Lower lobe of right lung (tissue), 2 donors: Measurements from ENCODE around the gene EPS15. TPM values are rescaled to one million over a fixed set of nuclear protein-coding genes. Genes with fewer than 3 reads are reported as not detected.

ENCODE experiments used
- ATAC-seq, 2 donors: fragments of 200-7000 bp; cut with Tn5 transposase; one replicate each; pipeline ENCODE4 v1.9.1; 2020 to 2022; ENCODE audit warnings: mild to moderate bottlenecking in 2 of 2, moderate library complexity in 2 of 2
- DNase-seq: peaks from one replicate; pipeline ENCODE4 v3.0.0-alpha.2; 2020
- H3K27ac ChIP-seq: fragments of 200-600 bp; one replicate; pipeline ENCODE4 v1.8.0; 2022
- H3K27me3 ChIP-seq: fragments of 200-600 bp; one replicate; pipeline ENCODE4 v1.8.0; 2022; ENCODE audit warnings: low read depth
- H3K36me3 ChIP-seq: fragments of 200-600 bp; one replicate; pipeline ENCODE4 v1.8.0; 2022; ENCODE audit warnings: mild to moderate bottlenecking
- H3K4me1 ChIP-seq: fragments of 200-600 bp; one replicate; pipeline ENCODE4 v1.8.0; 2022
- H3K4me3 ChIP-seq: fragments of 200-600 bp; one replicate; pipeline ENCODE4 v1.8.0; 2022; ENCODE audit warnings: mild to moderate bottlenecking
- H3K9me3 ChIP-seq: fragments of 200-600 bp; one replicate; pipeline ENCODE4 v1.8.0; 2022
- intact Hi-C: fragments of 100-400 bp; cut with DNase I; formaldehyde crosslinking; loops from one replicate; pipeline ENCODE4 v1.11.0; 2022
- total RNA-seq: library from RNA; stranded (reverse); fragmentation: NEBNext Ultra II Directional; extraction: Animal tissue kit (Norgen Biotek cat#: 25700); gene quantifications from one replicate; pipeline ENCODE4 v1.2.1, GENCODE V29; 2021
- TF ChIP-seq, protein P1 (sequence below): fragments of 200-600 bp; IDR thresholded peaks from one replicate; pipeline ENCODE4 v1.8.0; 2022; ENCODE audit warnings: antibody characterized with exemption, mild to moderate bottlenecking
- donor health status: DM: no; HTN: yes; CAD: no; lungs with severe emphysema.

EPS15 gene
- total RNA-seq, 1 donor from 2014 or later = 90.2 TPM

GRCh38 chr1:51344602-51345299 is 174.3 kb downstream of the EPS15 start:
- ATAC-seq (peak; percentile 89 to 94), DNase-seq (peak; percentile 75)
- no peaks in the 10 kb centered on the region for H3K9me3 ChIP-seq
- TF ChIP-seq, protein P1, sequence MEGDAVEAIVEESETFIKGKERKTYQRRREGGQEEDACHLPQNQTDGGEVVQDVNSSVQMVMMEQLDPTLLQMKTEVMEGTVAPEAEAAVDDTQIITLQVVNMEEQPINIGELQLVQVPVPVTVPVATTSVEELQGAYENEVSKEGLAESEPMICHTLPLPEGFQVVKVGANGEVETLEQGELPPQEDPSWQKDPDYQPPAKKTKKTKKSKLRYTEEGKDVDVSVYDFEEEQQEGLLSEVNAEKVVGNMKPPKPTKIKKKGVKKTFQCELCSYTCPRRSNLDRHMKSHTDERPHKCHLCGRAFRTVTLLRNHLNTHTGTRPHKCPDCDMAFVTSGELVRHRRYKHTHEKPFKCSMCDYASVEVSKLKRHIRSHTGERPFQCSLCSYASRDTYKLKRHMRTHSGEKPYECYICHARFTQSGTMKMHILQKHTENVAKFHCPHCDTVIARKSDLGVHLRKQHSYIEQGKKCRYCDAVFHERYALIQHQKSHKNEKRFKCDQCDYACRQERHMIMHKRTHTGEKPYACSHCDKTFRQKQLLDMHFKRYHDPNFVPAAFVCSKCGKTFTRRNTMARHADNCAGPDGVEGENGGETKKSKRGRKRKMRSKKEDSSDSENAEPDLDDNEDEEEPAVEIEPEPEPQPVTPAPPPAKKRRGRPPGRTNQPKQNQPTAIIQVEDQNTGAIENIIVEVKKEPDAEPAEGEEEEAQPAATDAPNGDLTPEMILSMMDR = peak; percentile 24
- peaks cover 31% of the 10 kb centered on the region for H3K27me3 ChIP-seq
- H3K4me3 ChIP-seq = peak overlapping the region; percentile 50
- peaks cover 6% of the 10 kb centered on the region for H3K4me1 ChIP-seq
- H3K27ac ChIP-seq = peak overlapping the region; percentile 53
- intact Hi-C loops = no loop called here
- H3K36me3 ChIP-seq = no peaks in the 10 kb centered on the region

- H3K27ac ChIP-seq = no peak overlapping the region
- intact Hi-C loops = no loop called here
- peaks cover 6% of the 10 kb centered on the region for H3K4me1 ChIP-seq
- H3K27me3 ChIP-seq = peaks cover 31% of the 10 kb centered on the region
- ATAC-seq (no peak), DNase-seq (no peak)
- H3K4me3 ChIP-seq = peak overlapping the region; percentile 50
- no peaks in the 10 kb centered on the region for H3K9me3 ChIP-seq
- TF ChIP-seq, protein P1 = no peak
- no peaks in the 10 kb centered on the region for H3K36me3 ChIP-seq
Observed at GRCh38 chr1:51344276-51344601, 174.8 kb downstream of the EPS15 start.

GRCh38 chr1:51343624-51344023 is 175.4 kb downstream of the EPS15 start:
- no peak for ATAC-seq
- Histone ChIP-seq H3K4me1 (peaks cover 6% of the 10 kb centered on the region), H3K27me3 (peaks cover 31% of the 10 kb centered on the region), H3K36me3 (no peaks in the 10 kb centered on the region), H3K27ac (no peak overlapping the region), H3K4me3 (no peak overlapping the region), H3K9me3 (no peaks in the 10 kb centered on the region)
- intact Hi-C loops = no loop called here
- TF ChIP-seq, protein P1 = no peak
- DNase-seq = no peak

DNA sequence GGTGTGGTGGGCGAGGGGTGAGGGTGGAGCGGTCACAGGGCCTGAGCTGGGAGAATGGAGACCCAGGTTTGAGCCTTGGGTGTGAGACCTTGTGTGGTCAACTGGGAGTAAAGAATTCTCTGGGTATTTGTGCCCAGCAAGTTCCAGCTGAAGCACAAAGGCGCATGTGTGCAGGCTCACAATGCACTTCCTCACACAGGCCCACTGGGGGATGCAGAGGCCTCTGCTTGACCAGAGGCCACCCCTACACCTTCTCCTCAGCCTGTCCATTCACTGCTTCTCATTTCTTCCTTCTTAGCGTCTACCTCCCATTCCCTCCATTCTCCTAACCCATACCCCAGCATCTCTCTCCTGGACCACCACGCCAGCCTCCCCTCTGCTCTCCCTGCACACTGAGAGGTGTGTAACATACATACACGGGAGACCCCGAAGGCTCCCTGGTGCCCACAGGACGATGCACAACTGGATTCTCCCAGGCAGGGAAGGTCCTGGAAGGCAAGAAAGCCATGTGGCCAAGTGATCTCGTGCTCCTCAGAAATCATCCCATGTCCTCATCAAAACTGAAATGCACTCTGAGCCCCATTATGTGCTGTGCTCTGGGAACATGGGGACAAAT is 176.4 kb downstream of the EPS15 start:
- no peaks in the 10 kb centered on the region for H3K36me3 ChIP-seq
- DNase-seq = no peak
- intact Hi-C loops = no loop called here
- H3K9me3 ChIP-seq = no peaks in the 10 kb centered on the region
- H3K27me3 ChIP-seq = peaks cover 31% of the 10 kb centered on the region
- peaks cover 6% of the 10 kb centered on the region for H3K4me1 ChIP-seq
- H3K4me3 ChIP-seq = no peak overlapping the region
- ATAC-seq = no peak
- H3K27ac ChIP-seq = no peak overlapping the region
- TF ChIP-seq, protein P1 = no peak

GRCh38 chr1:51341876-51342496 is 177.1 kb downstream of the EPS15 start:
- no peak for ATAC-seq
- no peaks in the 10 kb centered on the region for H3K9me3 ChIP-seq

More at GRCh38 chr1:51341876-51342496, 177.1 kb downstream of the EPS15 start:
- Histone ChIP-seq H3K27me3 (peaks cover 31% of the 10 kb centered on the region), H3K36me3 (no peaks in the 10 kb centered on the region), H3K4me3 (no peak overlapping the region), H3K27ac (no peak overlapping the region), H3K4me1 (peaks cover 6% of the 10 kb centered on the region)
- no peak for DNase-seq
- intact Hi-C loops = no loop called here
- TF ChIP-seq, protein P1 = no peak
